ENCODE data around the gene RNFT2.
"Not testable (repeated sequence)": the region's sequence is repeated elsewhere in the genome, so short reads cannot be mapped to it uniquely, and the experiment has no call there.

The RNFT2 gene

DNA sequence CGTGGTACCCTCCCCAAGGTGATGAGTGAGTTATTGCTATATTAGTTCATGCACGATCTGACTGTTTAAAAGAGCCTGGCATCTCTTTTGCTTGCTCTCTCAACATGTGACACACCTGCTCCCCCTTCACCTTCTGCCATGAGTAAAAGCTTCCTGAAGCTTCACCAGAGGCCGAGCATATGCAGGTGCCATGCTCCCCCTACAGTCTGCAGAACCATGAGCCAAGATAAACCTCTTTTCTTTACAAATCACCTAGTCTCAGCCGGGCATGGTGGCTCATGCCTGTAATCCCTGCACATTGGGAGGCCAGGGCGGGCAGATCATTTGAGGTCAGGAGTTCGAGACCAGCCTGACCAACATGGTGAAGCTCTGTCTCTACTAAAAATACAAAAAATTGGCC, 61.8 kb downstream of the RNFT2 start:
- DNase-seq = no peak

- DNase-seq = no peak
Measured at GRCh38 chr12:116800918-116801317, 62.8 kb downstream of the RNFT2 start.

DNA sequence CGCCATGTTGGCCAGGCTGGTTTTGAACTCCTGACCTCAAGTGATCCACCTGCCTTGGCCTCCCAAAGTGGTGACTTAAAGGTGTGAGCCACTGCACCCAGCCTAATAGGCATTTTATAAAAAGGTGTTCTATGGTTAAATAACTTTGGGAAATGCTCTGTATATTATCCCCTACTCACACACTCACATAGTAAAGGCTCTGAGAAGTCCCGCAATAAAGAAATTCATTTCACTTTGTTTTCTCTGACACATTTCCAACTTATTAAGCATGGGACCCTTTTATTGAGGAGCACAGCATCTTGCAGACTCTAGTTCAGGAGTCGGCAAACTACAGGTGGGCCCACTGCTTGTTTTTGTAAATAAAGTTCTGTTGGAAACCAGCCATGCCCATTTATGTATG, 63.9 kb downstream of the RNFT2 start:
- no peak for DNase-seq

DNA sequence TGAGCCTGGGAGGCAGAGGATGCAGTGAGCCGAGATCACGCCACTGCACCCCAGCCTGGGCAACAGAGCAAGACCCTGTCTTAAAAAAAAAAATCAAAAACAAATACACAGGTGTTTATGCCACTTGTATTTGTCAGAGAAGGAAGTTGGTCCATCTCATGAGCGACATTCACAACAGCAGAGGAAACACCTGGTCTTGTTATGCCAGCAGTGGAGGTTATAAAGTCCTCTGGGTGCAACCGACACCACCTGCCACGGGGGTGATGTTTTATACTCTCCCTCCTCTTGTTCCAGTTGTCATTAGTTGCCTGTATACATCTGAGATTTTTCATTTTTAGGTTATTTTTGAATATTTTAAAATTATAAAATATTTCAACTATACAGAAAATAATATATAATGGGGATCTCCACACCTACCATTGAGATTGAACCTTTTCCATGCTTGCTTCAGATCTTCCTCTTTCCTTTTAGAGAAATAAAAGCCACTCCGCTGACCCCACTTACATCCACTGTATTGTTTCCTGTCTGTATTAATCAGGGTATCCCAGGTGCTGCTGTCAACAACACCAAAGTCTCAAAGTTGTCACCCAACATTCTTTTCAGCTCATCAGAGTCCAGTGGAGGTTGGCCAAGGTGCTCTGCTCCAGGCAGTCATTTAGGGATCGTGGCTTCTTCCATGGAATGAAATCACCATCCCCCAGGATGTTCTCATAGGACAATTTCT, 65.1 kb downstream of the RNFT2 start:
- no peak for DNase-seq

DNA sequence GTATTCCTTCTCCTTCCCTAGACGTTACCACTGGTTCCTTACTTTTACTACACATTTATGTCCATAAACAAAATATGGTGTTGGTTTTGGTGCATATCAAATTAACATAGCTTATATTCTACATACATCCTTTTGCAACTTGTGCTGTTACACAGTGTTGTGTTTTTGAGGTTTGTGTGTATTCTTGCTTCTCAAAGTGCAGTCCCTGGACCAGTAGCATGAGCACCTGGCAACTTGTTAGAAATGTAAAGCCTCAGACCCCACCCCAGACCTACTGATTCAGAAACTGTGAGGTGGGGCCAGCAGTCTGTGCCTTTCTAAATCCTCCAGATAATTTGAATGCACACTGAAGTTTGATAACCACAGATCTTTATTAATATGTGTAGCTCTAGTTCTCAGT, 65.9 kb downstream of the RNFT2 start:
- DNase-seq = no peak

DNA sequence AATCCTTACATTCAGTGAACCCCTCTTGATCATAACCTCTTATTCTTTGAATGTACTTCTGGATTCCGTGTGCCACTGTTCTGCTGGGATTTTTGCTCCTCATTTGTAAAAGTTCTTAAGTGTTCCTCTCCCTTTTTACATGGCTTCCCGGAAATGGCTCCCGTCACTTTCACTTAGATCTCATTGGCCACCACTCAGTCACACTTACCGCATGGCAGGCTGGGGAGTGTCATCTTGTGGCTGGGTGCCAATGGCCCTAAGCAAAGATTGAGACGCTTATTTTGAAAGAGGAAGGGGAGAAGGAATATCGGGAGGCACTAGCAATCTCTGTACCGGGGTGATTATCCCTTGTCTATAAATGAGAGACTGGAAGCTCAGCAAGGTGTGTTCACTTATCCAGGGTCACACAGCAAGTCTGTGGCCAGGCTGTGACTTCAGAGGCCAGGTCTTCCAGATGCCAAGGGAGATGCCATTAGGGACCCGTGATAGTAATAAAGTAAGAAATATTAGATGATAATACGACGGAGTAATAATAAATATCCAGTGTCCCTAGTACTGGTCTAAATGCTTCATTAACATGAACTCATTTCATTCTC, 68.8 kb downstream of the RNFT2 start:
- no peak for DNase-seq

DNA sequence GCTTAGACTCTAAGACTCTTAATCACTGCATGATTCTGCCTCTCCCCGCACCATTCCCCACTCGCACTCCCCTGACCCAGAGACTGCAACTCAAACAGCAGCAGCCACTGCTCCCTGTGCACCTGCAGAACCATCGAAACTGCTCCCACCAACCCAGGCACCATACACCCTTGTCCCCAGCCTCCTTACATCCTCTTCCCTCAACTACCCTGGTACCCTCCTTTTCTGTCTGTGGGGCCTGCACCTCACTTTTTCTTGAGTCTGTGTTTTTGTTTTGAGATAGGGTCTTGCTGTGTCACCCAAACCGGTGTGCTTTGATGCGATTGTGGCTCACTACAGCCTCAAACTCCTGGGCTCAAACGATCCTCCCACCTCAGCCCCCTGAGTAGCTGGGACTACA, 69.4 kb downstream of the RNFT2 start:
- no peak for DNase-seq

GRCh38 chr12:116808113-116809105, 70.3 kb downstream of the RNFT2 start:
- DNase-seq = no peak

DNA sequence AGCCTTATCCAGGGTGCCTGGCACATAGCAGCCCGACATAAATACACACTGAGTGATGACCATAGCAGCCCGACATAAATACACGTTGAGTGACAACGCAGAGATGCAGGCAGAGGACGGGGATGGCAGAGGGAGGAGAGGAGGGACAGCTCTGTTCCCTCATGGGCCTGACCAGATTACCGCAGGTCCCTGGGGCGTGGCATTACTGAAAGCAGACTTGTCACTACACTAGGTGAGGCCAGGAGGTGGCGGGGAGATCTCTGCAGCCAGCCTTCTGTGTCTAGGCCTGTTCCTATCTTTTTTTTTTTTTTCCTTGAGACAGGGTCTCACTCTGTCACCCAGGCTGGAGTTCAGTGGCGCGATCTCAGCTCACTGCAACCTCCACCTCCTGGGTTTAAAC, 74.1 kb downstream of the RNFT2 start:
- no peak for DNase-seq

DNA sequence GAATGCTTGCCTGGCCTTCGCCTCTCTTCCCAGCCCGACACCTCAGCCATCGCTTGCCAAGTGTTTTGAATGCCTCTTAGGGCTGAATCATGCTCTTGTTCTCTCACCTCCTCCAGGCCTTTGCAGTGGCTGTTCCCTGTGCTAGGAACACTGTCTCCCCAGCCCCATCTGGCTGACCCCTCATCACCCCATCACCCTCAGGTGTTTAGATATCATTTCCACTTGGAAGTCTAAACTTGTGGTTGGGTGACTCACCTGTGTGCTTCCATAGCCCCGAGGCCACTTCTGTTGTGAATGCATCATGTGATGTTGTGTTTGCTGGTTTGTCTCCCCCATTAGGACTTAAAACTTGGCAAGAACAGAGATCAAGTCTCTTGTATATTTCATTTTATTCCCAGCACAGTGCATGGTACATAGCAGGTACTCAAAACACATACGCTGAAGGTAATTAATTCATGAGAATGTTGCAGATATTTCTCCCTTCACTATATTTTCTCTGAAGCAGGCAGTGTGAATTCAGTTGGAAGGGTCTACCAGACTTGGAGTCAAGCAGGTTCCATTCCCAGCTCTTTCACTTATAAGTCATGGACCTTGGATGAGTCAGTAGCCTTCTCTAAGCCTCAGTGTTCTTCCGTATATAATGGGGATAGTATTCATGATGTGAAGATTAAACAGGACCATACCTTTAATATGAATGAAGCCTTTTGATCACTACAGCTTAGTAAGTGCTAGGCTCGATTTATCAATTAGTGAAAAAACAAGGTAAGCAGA, 75.3 kb downstream of the RNFT2 start:
- no peak for DNase-seq

DNA sequence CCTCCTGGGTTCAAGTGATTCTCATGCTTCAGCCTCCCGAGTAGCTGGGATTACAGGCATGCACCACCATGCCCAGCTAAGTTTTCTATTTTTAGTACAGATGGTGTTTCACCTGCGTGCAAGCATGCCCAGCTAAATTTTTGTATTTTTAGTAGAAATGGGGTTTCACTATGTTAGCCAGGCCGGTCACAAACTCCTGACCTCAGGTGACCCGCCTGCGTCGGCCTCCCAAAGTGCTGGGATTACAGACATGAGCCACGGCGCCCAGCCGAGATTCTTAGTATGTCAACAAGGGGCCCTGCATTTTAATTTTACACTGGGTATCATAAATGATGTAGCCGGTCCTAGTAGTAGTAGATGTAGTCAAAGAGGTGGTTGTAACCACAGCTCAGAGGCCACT, 76.7 kb downstream of the RNFT2 start:
- DNase-seq = not testable (repeated sequence)

DNA sequence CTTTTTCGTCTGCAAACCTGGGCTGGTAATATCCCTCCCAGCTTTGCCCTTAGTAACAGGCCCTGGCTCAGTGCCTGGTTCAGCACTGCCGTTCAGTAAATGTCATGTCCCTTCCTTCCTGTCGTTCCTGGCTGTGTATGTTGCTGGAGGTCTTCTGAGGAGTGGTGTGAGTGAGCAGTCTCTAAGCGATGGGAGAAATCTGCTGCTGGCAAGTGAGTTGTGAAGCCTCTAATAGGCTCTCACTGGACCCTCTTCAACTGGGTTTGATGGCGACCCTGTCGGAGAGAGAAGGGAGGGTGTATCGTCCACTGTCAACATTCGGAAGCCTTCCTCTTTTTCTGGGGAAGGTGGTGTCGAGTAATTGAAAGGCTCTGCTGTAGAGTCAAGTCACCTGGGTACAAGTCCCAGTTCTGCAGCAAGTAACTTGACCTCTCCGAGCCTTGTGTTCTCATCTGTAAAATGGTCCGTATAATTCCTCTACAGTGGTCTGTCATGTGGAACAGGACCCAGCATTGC, 80.3 kb downstream of the RNFT2 start:
- peak in 1 of 5 experiments; percentile 3 for DNase-seq

DNA sequence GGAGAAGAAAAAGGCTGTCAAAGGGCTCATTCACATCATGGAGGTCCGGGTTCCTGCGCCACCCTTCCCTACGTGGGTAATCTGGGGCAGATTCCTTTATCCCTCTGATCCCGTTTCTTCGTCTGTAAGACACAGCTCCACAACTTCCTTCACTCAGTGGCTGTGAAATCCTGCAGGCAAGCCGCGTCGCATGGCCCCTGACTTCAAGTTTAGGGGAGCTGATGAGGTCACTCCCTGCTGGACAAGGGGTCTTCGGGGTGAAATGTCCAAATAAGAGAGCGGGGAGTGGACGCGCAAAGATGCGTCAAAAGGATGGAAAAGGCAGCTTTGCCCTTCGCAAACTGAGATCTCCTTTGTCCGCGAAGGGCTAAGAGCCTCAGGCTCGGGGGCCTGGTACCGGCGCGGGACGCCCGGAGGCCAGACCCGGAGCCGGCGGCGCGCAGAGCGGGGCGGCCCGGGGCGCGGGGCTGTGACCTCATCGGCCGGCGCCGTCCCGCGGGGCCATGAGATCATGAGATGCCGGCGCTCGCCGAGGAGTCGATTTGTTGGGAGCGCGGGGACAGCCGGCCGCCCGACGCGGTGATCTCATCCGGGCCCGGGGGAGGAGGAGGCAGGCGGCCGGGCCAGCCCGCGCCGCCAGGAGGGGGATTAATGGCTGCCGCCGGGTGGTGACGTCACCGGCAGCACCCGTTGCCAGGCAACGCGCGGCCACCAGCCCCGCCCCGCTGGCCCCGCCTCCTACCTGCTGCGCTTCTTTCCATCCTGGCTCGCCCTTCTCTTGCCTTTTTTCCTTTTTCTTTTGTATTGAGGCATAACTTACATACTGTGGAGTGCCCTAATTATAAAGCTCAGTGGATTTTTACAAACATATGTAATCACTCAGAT, 81.1 kb downstream of the RNFT2 start:
- peak; percentile 78 to 90 (median 88) for DNase-seq

GRCh38 chr12:116820064-116820656, 82.0 kb downstream of the RNFT2 start:
- DNase-seq = no peak

- DNase-seq = no peak
Measured at GRCh38 chr12:116821291-116821690, 83.2 kb downstream of the RNFT2 start.

- DNase-seq = no peak
Measured at GRCh38 chr12:116827432-116827831, 89.3 kb downstream of the RNFT2 start.

DNA sequence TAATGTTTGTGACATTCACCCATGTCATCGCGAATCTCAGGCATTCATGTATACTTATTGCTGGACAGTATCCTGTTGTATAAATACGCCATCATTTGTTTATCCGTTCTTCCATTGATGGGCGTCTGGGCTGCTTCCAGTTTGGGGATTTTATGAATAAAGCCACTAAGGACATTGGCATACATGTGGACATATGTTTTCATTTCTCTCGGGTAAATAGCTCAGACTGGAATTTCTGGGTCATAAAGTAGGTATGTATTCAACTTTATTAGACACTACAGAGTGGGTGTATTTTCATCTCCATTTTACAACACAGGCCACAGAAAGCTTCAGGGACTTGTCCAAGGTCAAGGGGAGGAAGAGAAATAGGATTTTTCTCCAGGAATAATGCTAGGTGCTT, 94.2 kb downstream of the RNFT2 start:
- no peak for DNase-seq

DNA sequence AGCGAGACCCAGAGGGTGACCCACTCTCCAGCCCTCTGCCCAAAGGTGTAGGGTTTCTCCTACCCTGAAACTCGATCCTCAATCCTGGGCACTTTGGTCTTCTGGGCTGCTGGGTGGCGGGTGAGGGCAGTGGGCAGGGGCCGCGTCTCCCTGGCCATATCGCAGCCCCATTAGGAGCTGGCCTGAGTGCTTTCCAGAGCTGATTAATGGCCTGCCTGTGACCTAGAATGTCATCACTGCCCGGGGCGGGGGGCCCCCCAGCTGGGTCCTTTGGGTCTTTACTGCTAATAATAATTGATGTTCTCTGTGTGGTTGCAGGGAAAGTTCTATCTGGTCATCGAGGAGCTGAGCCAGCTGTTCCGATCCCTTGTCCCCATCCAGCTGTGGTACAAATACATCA, 95.4 kb downstream of the RNFT2 start:
- no peak for DNase-seq

GRCh38 chr12:116835484-116835883, 97.4 kb downstream of the RNFT2 start:
- DNase-seq = no peak

- no peak for DNase-seq
Measured at GRCh38 chr12:116837097-116837496, 99.0 kb downstream of the RNFT2 start.

GRCh38 chr12:116838365-116838764, 100.2 kb downstream of the RNFT2 start:
- no peak for DNase-seq
